K562 (cell line): ENCODE measurements around the gene ABT1. TPM values are rescaled to one million over a fixed set of nuclear protein-coding genes. Genes with fewer than 3 reads are reported as not detected.

Source experiments
- ATAC-seq: fragments of 200-7000 bp; cut with Tn5 transposase; 3 replicates; pipeline ENCODE4 v1.9.1; 2020; ENCODE audit warnings: moderate library complexity
- BruUV-seq: library from RNA; stranded (reverse); fragments of 400-500 nt; replicated peaks from 2 replicates; lab custom pipeline; 2021; lab: Mats Ljungman, UMichigan
- CTCF ChIA-PET: fragments of 300-600 bp; formaldehyde crosslinking; extraction: SDS; loops from one replicate; lab custom pipeline; 2021; ENCODE audit warnings: low intra/inter-chr PET ratio; lab: Yijun Ruan, JAX
- POLR2A ChIA-PET: fragments of 300-600, 350-650 bp; sonication (Branson Sonifier 250); formaldehyde crosslinking; extraction: SDS; loops from one replicate; lab custom pipeline; 2021; ENCODE audit warnings: antibody characterized with exemption, inconsistent platforms; lab: Yijun Ruan, JAX
- DNase-seq, 4 experiments: peaks; one replicate each; pipeline versions ENCODE4 v3.0.0 to v3.0.0-alpha.2; 2011 to 2018; ENCODE audit warnings: low spot score in 3 of 4, mixed read lengths in 3 of 4; ENCODE audit errors: extremely low read depth in 1 of 4
- FAIRE-seq: peaks from 2 replicates; lab custom pipeline; 2011; peaks lifted over from hg19 to GRCh38; lab: Jason Lieb, UNC
- H2AFZ ChIP-seq: 2 replicates; pipeline ENCODE4 v1.6.0; 2011; ENCODE audit warnings: low read depth, low read length, control low read depth, inconsistent platforms
- H3K27ac ChIP-seq: fragments of 200-600 bp; 3 replicates; pipeline ENCODE4 v1.8.0; 2011; ENCODE audit warnings: low read depth, mild to moderate bottlenecking, control low read depth, inconsistent platforms, low read length, moderate library complexity, mixed read lengths; ENCODE audit errors: extremely low read depth
- H3K27me3 ChIP-seq, 2 experiments: fragments of 300-600 bp in 1 of 2; 2 replicates in 1 of 2; 3 replicates in 1 of 2; pipeline versions ENCODE4 v1.6.0 to v1.8.0; 2011; ENCODE audit warnings: inconsistent platforms in 2 of 2, low read length in 2 of 2, mild to moderate bottlenecking in 1 of 2, mixed read lengths in 1 of 2, moderate library complexity in 1 of 2; ENCODE audit not compliant: control insufficient read depth in 2 of 2, insufficient read depth in 2 of 2
- H3K36me3 ChIP-seq: fragments of 300-600 bp; 3 replicates; pipeline ENCODE4 v1.8.0; 2011; ENCODE audit warnings: mild to moderate bottlenecking, low read length, inconsistent platforms; ENCODE audit not compliant: control insufficient read depth, insufficient read depth
- H3K4me1 ChIP-seq, 2 experiments: fragments of 200-600 bp in 1 of 2; replicated peaks in 1 of 2; 2 replicates in 1 of 2; 3 replicates in 1 of 2; pipeline versions ENCODE4 v1.5.1 to v1.8.0; 2011; ENCODE audit warnings: inconsistent platforms in 2 of 2, low read length in 2 of 2, mild to moderate bottlenecking in 1 of 2, mixed read lengths in 1 of 2, moderate library complexity in 1 of 2; ENCODE audit not compliant: control insufficient read depth in 2 of 2, insufficient read depth in 2 of 2
- H3K4me2 ChIP-seq: 2 replicates; pipeline ENCODE4 v1.6.1; 2011; ENCODE audit warnings: low read length, control low read depth, inconsistent platforms, mixed read lengths; ENCODE audit not compliant: insufficient read depth
- H3K4me3 ChIP-seq: fragments of 200-600 bp; sonication (generic), shearing (Covaris generic); 2 replicates; pipeline ENCODE4 v1.5.1; 2016; ENCODE audit warnings: control low read depth, inconsistent platforms
- H3K79me2 ChIP-seq: fragments of 200-600 bp; 3 replicates; pipeline ENCODE4 v1.8.0; 2011; ENCODE audit warnings: low read length, inconsistent platforms; ENCODE audit not compliant: control insufficient read depth, insufficient read depth
- H3K9ac ChIP-seq, 2 experiments: 2 replicates each; pipeline versions ENCODE4 v1.6.0 to v1.6.1; 2011; ENCODE audit warnings: low read depth in 2 of 2, low read length in 2 of 2, control low read depth in 1 of 2, inconsistent platforms in 1 of 2, mild to moderate bottlenecking in 1 of 2, mixed read lengths in 1 of 2; ENCODE audit not compliant: insufficient read depth in 1 of 2
- H3K9me1 ChIP-seq: one replicate; pipeline ENCODE4 v1.6.0; 2011; ENCODE audit warnings: inconsistent platforms, mild to moderate bottlenecking, low read length, moderate library complexity; ENCODE audit not compliant: control insufficient read depth, insufficient read depth
- H3K9me3 ChIP-seq: replicated peaks from 2 replicates; pipeline ENCODE4 v1.5.1; 2011; ENCODE audit warnings: low read depth, low read length, inconsistent platforms; ENCODE audit not compliant: control insufficient read depth, insufficient read depth
- H4K20me1 ChIP-seq: replicated peaks from 2 replicates; pipeline ENCODE4 v1.6.1; 2011; ENCODE audit warnings: low read length, inconsistent platforms, mixed read lengths; ENCODE audit not compliant: control insufficient read depth, insufficient read depth
- ELF1 ChIP-seq: fragments of 200-800 bp; sonication (Bioruptor generic); IDR thresholded peaks from 2 replicates; pipeline ENCODE4 v1.6.1; 2016; ENCODE audit warnings: missing genetic modification characterization, missing compliant biosample characterization
- PCBP2 ChIP-seq: fragments of 200-400 bp; formaldehyde crosslinking; IDR thresholded peaks from 2 replicates; pipeline ENCODE4 v1.6.1; 2018; ENCODE audit warnings: low read length, low read depth, mild to moderate bottlenecking, moderate library complexity; ENCODE audit not compliant: poor library complexity, severe bottlenecking
- ZNF174 ChIP-seq: fragments of 250-450 bp; sonication (Bioruptor Pico); IDR thresholded peaks from 2 replicates; pipeline ENCODE4 v1.4.0; 2020; ENCODE audit warnings: mild to moderate bottlenecking
- ZNF586 ChIP-seq: fragments of 450-650 bp; formaldehyde crosslinking; conservative IDR thresholded peaks from 2 replicates; pipeline ENCODE4 v1.4.0; 2020; ENCODE audit warnings: mild to moderate bottlenecking, moderate library complexity
- WGBS: fragments of 100-300 bp; shearing (Covaris generic); methylation state at CpG from one replicate; pipeline ENCODE4 v1.1.6; 2016; ENCODE audit warnings: low coverage, mixed read lengths; ENCODE audit not compliant: insufficient coverage; ENCODE audit errors: missing lambda C conversion rate; 5-methylcytosine and 5-hydroxymethylcytosine counted together
- in situ Hi-C: fragments of 300-500 bp; cut with MboI; formaldehyde crosslinking; loops from 4 replicates; pipeline ENCODE4 v1.15.0; 2018; ENCODE audit warnings: inconsistent platforms, mixed read lengths
- intact Hi-C: fragments of 100-400 bp; cut with micrococcal nuclease; formaldehyde crosslinking; loops from 2 replicates; pipeline ENCODE4 v1.14.2; 2022
- polyA plus RNA-seq, 8 experiments: library from polyadenylated mRNA; depleted of rRNA in 4 of 8; stranded (reverse) in 5 of 8; unstranded in 3 of 8; fragments of >200 nt; fragmentation: Nextera tagmentation in 2 of 8; fragmentation: Illumina TruSeq in 1 of 8; extraction: Ambion mirVana in 2 of 8; extraction: Trizol in 1 of 8; gene quantifications; 2 replicates each; pipeline versions ENCODE4 v1.2.1 to v1.2.3, GENCODE V29; 2011 to 2014; ENCODE audit warnings: inconsistent platforms in 1 of 8, missing spikeins in 1 of 8
- total RNA-seq, 7 experiments: library from RNA; depleted of rRNA in 6 of 7; stranded (reverse); fragments of >200 nt in 6 of 7; fragmentation: Illumina TruSeq in 2 of 7; extraction: Trizol in 2 of 7; gene quantifications; 2 replicates each; pipeline versions ENCODE4 v1.2.1 to v1.2.3, GENCODE V29; 2011 to 2021; ENCODE audit warnings: low replicate concordance in 1 of 7
- TF ChIP-seq, protein P1 (sequence below): IDR thresholded peaks from 2 replicates; pipeline ENCODE4 v1.6.1; 2012; ENCODE audit warnings: low read depth, low read length, improper control_type of control experiment, borderline replicate concordance
- TF ChIP-seq, protein P2 (sequence below): sonication (generic); formaldehyde crosslinking; IDR thresholded peaks from 2 replicates; pipeline ENCODE4 v1.8.1; 2023; ENCODE audit warnings: mild to moderate bottlenecking, missing genetic modification reagents
- TF ChIP-seq, protein P3 (sequence below): sonication (generic); formaldehyde crosslinking; IDR thresholded peaks from 2 replicates; pipeline ENCODE4 v1.9.0; 2022; ENCODE audit warnings: mild to moderate bottlenecking, missing genetic modification reagents
- TF ChIP-seq, protein P4 (sequence below): fragments of 250-450 bp; sonication (Bioruptor Pico); IDR thresholded peaks from 2 replicates; pipeline ENCODE4 v1.4.0; 2020

ABT1 gene
- total and polyA plus RNA-seq, 9 of the 15 experiments (the other 6 are each of a cell fraction or from before 2014, with no cell fraction given) = 8.8 to 52.7 (median 40.7) TPM

DNA sequence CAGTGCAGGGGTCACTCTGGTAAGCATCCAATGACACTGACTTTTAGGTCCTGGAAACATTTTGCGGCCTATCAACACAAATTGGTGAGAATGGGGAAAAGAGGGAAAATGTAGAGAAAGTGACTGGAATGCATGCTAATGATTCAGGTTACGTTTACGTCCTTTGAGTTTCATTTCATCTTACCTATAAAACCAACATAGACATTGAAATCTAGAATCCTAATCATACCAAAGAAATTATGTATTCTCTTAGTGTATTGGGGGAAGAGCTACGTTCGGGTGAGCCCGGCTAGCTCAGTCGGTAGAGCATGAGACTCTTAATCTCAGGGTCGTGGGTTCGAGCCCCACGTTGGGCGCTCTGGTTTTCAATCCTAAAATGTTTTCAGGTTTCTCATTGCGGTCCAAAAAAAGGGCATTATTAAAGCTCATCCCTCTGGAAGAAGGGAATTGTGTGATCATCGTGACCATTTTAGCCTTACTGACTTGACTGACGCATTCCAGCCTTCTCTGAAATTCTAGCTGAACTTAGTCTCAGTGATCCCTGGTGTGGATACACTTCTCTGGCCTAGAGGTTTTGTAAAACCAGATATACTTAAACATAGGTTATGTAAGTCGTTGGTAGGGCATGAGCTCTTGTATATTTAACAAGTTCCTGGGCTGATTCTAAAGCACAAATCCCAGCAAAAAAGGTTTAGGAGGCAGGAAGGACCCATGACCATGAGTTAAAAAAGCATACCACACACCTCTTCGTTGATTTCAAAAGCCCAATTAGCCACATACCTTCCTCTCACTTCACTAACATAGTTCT, 40.3 kb upstream of the ABT1 start:
- WGBS = 3% methylated on average over 16 of the region's 16 CpGs
- Histone ChIP-seq H3K9me3 (no peaks in the 10 kb centered on the region), H3K36me3 (no peaks in the 10 kb centered on the region), H3K79me2 (no peaks in the 10 kb centered on the region), H3K9me1 (no peaks in the 10 kb centered on the region), H3K4me3 (peak overlapping the region; percentile 51), H3K4me1 (peaks cover 0 to 19% of the 10 kb centered on the region in 2 experiments; a peak in 3 of 5 replicates), H3K27me3 (no peaks in the 10 kb centered on the region), H3K4me2 (peak overlapping the region; percentile 87), H3K27ac (peak overlapping the region; percentile 35), H2AFZ (peak overlapping the region; percentile 61; the same call in 1 of the 2 replicates), H3K9ac (peak overlapping the region; percentile 45 to 86; a peak in 3 of 4 replicates), H4K20me1 (no peaks in the 10 kb centered on the region; the same call in 1 of the 2 replicates)
- BruUV-seq = TSS peak; percentile 97
- peak; percentile 86 for FAIRE-seq
- ATAC-seq = peak; percentile 67
- intact Hi-C loops = loop anchor here (1.0 to 10.0 kb wide), 4 partner anchors 12 to 1128 kb away; partner anchors contain the start of genes ABT1 and ZNF184
- peak; percentile 75 to 95 (median 81) for DNase-seq
- CTCF ChIA-PET = no interaction called here
- in situ Hi-C loops = loop anchor here (25.0 kb wide), 1 partner anchor 369 kb away; a partner anchor contains a TSS
- POLR2A ChIA-PET = interaction anchor here (0.6 to 6.8 kb wide), 12 partner anchors 12 to 524 kb away, joined by 3 to 70 read pairs (median 4); partner anchors contain the start of gene HMGN4
- TF ChIP-seq PCBP2 (no peak), ELF1 (tag) (no peak), ZNF174 (CRISPR knock-in tag) (no peak), ZNF586 (no peak)
- TF ChIP-seq, protein P1, sequence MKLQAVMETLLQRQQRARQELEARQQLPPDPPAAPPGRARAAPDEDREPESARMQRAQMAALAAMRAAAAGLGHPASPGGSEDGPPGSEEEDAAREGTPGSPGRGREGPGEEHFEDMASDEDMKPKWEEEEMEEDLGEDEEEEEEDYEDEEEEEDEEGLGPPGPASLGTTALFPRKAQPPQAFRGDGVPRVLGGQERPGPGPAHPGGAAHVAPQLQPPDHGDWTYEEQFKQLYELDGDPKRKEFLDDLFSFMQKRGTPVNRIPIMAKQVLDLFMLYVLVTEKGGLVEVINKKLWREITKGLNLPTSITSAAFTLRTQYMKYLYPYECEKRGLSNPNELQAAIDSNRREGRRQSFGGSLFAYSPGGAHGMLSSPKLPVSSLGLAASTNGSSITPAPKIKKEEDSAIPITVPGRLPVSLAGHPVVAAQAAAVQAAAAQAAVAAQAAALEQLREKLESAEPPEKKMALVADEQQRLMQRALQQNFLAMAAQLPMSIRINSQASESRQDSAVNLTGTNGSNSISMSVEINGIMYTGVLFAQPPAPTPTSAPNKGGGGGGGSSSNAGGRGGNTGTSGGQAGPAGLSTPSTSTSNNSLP = peak; percentile 96
- TF ChIP-seq, protein P2, sequence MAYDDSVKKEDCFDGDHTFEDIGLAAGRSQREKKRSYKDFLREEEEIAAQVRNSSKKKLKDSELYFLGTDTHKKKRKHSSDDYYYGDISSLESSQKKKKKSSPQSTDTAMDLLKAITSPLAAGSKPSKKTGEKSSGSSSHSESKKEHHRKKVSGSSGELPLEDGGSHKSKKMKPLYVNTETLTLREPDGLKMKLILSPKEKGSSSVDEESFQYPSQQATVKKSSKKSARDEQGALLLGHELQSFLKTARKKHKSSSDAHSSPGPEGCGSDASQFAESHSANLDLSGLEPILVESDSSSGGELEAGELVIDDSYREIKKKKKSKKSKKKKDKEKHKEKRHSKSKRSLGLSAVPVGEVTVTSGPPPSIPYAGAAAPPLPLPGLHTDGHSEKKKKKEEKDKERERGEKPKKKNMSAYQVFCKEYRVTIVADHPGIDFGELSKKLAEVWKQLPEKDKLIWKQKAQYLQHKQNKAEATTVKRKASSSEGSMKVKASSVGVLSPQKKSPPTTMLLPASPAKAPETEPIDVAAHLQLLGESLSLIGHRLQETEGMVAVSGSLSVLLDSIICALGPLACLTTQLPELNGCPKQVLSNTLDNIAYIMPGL (CRISPR knock-in tag) = peak; percentile 93; the same call in 1 of the 2 replicates
- TF ChIP-seq, protein P3, sequence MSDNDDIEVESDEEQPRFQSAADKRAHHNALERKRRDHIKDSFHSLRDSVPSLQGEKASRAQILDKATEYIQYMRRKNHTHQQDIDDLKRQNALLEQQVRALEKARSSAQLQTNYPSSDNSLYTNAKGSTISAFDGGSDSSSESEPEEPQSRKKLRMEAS (CRISPR knock-in tag) = no peak
- TF ChIP-seq, protein P4, sequence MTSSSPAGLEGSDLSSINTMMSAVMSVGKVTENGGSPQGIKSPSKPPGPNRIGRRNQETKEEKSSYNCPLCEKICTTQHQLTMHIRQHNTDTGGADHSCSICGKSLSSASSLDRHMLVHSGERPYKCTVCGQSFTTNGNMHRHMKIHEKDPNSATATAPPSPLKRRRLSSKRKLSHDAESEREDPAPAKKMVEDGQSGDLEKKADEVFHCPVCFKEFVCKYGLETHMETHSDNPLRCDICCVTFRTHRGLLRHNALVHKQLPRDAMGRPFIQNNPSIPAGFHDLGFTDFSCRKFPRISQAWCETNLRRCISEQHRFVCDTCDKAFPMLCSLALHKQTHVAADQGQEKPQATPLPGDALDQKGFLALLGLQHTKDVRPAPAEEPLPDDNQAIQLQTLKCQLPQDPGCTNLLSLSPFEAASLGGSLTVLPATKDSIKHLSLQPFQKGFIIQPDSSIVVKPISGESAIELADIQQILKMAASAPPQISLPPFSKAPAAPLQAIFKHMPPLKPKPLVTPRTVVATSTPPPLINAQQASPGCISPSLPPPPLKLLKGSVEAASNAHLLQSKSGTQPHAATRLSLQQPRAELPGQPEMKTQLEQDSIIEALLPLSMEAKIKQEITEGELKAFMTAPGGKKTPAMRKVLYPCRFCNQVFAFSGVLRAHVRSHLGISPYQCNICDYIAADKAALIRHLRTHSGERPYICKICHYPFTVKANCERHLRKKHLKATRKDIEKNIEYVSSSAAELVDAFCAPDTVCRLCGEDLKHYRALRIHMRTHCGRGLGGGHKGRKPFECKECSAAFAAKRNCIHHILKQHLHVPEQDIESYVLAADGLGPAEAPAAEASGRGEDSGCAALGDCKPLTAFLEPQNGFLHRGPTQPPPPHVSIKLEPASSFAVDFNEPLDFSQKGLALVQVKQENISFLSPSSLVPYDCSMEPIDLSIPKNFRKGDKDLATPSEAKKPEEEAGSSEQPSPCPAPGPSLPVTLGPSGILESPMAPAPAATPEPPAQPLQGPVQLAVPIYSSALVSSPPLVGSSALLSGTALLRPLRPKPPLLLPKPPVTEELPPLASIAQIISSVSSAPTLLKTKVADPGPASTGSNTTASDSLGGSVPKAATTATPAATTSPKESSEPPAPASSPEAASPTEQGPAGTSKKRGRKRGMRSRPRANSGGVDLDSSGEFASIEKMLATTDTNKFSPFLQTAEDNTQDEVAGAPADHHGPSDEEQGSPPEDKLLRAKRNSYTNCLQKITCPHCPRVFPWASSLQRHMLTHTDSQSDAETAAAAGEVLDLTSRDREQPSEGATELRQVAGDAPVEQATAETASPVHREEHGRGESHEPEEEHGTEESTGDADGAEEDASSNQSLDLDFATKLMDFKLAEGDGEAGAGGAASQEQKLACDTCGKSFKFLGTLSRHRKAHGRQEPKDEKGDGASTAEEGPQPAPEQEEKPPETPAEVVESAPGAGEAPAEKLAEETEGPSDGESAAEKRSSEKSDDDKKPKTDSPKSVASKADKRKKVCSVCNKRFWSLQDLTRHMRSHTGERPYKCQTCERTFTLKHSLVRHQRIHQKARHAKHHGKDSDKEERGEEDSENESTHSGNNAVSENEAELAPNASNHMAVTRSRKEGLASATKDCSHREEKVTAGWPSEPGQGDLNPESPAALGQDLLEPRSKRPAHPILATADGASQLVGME (CRISPR knock-in tag) = no peak
